22Rv1 (cell line): Measurements from ENCODE around the gene LMO7.

Experiments
- ZFX ChIP-seq: fragments of 450-650 bp; IDR thresholded peaks from 2 replicates; pipeline ENCODE4 v1.6.1; 2017; ENCODE audit warnings: antibody characterized with exemption, borderline replicate concordance
- TF ChIP-seq, protein P1 (sequence below): fragments of 450-650 bp; IDR thresholded peaks from 2 replicates; pipeline ENCODE4 v1.5.1; 2017; ENCODE audit warnings: mild to moderate bottlenecking

DNA sequence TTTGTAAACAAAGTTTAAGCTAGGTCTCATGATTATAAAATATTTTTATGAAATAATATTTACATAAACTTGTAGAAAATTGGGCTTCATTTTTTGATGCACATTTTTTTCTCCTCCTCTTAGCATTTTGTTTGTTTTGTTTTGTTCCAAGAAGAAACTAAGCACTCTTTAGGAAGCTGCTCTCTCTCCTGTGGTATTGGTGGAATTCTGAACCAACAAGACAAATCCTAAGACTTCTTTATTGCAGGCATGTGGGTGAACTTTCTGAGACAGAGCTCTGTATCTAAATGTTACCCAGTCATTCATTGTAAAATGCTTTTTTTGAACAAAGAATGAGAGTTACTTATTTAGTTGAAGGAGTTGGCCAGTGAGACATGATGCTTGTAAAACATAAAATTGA is 39.3 kb downstream of the LMO7 start:
- TF ChIP-seq, protein P1, sequence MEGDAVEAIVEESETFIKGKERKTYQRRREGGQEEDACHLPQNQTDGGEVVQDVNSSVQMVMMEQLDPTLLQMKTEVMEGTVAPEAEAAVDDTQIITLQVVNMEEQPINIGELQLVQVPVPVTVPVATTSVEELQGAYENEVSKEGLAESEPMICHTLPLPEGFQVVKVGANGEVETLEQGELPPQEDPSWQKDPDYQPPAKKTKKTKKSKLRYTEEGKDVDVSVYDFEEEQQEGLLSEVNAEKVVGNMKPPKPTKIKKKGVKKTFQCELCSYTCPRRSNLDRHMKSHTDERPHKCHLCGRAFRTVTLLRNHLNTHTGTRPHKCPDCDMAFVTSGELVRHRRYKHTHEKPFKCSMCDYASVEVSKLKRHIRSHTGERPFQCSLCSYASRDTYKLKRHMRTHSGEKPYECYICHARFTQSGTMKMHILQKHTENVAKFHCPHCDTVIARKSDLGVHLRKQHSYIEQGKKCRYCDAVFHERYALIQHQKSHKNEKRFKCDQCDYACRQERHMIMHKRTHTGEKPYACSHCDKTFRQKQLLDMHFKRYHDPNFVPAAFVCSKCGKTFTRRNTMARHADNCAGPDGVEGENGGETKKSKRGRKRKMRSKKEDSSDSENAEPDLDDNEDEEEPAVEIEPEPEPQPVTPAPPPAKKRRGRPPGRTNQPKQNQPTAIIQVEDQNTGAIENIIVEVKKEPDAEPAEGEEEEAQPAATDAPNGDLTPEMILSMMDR: no peak
- no peak for TF ChIP-seq ZFX
